HepG2 (cell line): Measurements from ENCODE around the gene STOML1. TPM values are rescaled to one million over a fixed set of nuclear protein-coding genes. Genes with fewer than 3 reads are reported as not detected.

Experiments used
- ATAC-seq: fragments of 200-7000 bp; cut with Tn5 transposase; 3 replicates; pipeline ENCODE4 v1.9.1; 2020; ENCODE audit warnings: mild to moderate bottlenecking, moderate library complexity
- BruUV-seq: library from RNA; stranded (reverse); fragments of 400-500 nt; replicated peaks from 2 replicates; lab custom pipeline; 2021; lab: Mats Ljungman, UMichigan
- CTCF ChIA-PET: fragments of 300-600 bp; formaldehyde crosslinking; extraction: SDS; loops from one replicate; lab custom pipeline; 2021; ENCODE audit warnings: low total read pairs, inconsistent platforms, low intra/inter-chr PET ratio; lab: Yijun Ruan, JAX
- POLR2A ChIA-PET: fragments of 350-600 bp; sonication (Branson Sonifier 250); formaldehyde crosslinking; loops from one replicate; lab custom pipeline; 2020; ENCODE audit warnings: antibody characterized with exemption, inconsistent platforms; lab: Yijun Ruan, JAX
- DNase-seq: peaks from one replicate; pipeline ENCODE4 v3.0.0-alpha.2; 2015; ENCODE audit warnings: low spot score
- FAIRE-seq: peaks from 3 replicates; lab custom pipeline; 2011; peaks lifted over from hg19 to GRCh38; lab: Jason Lieb, UNC
- H2AFZ ChIP-seq: one replicate; pipeline ENCODE4 v1.6.1; 2011; ENCODE audit warnings: low read length, inconsistent platforms
- H3K27ac ChIP-seq: fragments of 300-600 bp; 3 replicates; pipeline ENCODE4 v1.8.0; 2011; ENCODE audit warnings: mixed run types, mild to moderate bottlenecking, mixed read lengths, low read length, inconsistent platforms; ENCODE audit not compliant: insufficient read depth; ENCODE audit errors: extremely low read length
- H3K27me3 ChIP-seq, 2 experiments: fragments of 200-600 bp in 1 of 2; 2 replicates in 1 of 2; 3 replicates in 1 of 2; pipeline versions ENCODE4 v1.6.0 to v1.8.0; 2011; ENCODE audit warnings: low read length in 2 of 2, mild to moderate bottlenecking in 2 of 2, moderate library complexity in 2 of 2, inconsistent platforms in 1 of 2; ENCODE audit not compliant: insufficient read depth in 2 of 2, control insufficient read depth in 1 of 2
- H3K36me3 ChIP-seq, 2 experiments: fragments of 200-600 bp in 1 of 2; replicated peaks in 1 of 2; 2 replicates in 1 of 2; 3 replicates in 1 of 2; pipeline versions ENCODE4 v1.5.1 to v1.8.0; 2011; ENCODE audit warnings: low read length in 2 of 2, inconsistent platforms in 1 of 2; ENCODE audit not compliant: insufficient read depth in 2 of 2, control insufficient read depth in 1 of 2
- H3K4me1 ChIP-seq: 2 replicates; pipeline ENCODE4 v1.5.1; 2012; ENCODE audit warnings: low read length, inconsistent platforms; ENCODE audit not compliant: insufficient read depth
- H3K4me2 ChIP-seq: 2 replicates; pipeline ENCODE4 v1.6.0; 2011; ENCODE audit warnings: low read depth, low read length, inconsistent platforms
- H3K4me3 ChIP-seq, 3 experiments: fragments of 200-600 bp in 1 of 3; sonication (generic), shearing (Covaris generic) in 1 of 3; replicated peaks in 1 of 3; 2 replicates each; pipeline ENCODE4 v1.5.1; 2011 to 2016; ENCODE audit warnings: low read length in 3 of 3, inconsistent platforms in 2 of 3, low read depth in 2 of 3, mild to moderate bottlenecking in 2 of 3, control low read depth in 1 of 3, mixed read lengths in 1 of 3; ENCODE audit not compliant: insufficient read depth in 1 of 3
- H3K79me2 ChIP-seq: one replicate; pipeline ENCODE4 v1.6.1; 2011; ENCODE audit warnings: low read length, inconsistent platforms; ENCODE audit not compliant: insufficient read depth
- H3K9ac ChIP-seq: 2 replicates; pipeline ENCODE4 v1.6.0; 2011; ENCODE audit warnings: mild to moderate bottlenecking, low read depth, low read length, inconsistent platforms; ENCODE audit not compliant: insufficient read depth
- H3K9me3 ChIP-seq: 2 replicates; pipeline ENCODE4 v1.5.1; 2012; ENCODE audit warnings: mild to moderate bottlenecking, low read length
- H4K20me1 ChIP-seq: 2 replicates; pipeline ENCODE4 v1.6.0; 2011; ENCODE audit warnings: inconsistent platforms, mild to moderate bottlenecking, low read length, moderate library complexity; ENCODE audit not compliant: insufficient read depth
- PCBP2 ChIP-seq: fragments of 200-400 bp; formaldehyde crosslinking; optimal IDR thresholded peaks from 2 replicates; pipeline ENCODE3; 2018; ENCODE audit warnings: low read length, low read depth; ENCODE audit not compliant: poor library complexity, severe bottlenecking
- PHF20 ChIP-seq: sonication (generic); formaldehyde crosslinking; IDR thresholded peaks from 2 replicates; pipeline ENCODE4 v1.5.0; 2020; ENCODE audit warnings: mild to moderate bottlenecking, missing genetic modification reagents
- TEAD2 ChIP-seq: sonication (generic); formaldehyde crosslinking; IDR thresholded peaks from 2 replicates; pipeline ENCODE4 v1.9.0; 2021; ENCODE audit warnings: missing genetic modification reagents
- ZNF232 ChIP-seq: sonication (generic); formaldehyde crosslinking; IDR thresholded peaks from 2 replicates; pipeline ENCODE4 v1.4.0; 2020; ENCODE audit warnings: missing genetic modification reagents, borderline replicate concordance
- ZNF263 ChIP-seq: sonication (generic); formaldehyde crosslinking; IDR thresholded peaks from 2 replicates; pipeline ENCODE4 v1.4.0; 2020; ENCODE audit warnings: missing genetic modification reagents
- ZNF496 ChIP-seq: sonication (generic); formaldehyde crosslinking; IDR thresholded peaks from 2 replicates; pipeline ENCODE4 v1.8.1; 2023; ENCODE audit warnings: mild to moderate bottlenecking, moderate library complexity, missing genetic modification reagents; ENCODE audit not compliant: insufficient replicate concordance
- ZNF598 ChIP-seq: sonication (generic); formaldehyde crosslinking; IDR thresholded peaks from 2 replicates; pipeline ENCODE4 v1.5.1; 2020; ENCODE audit warnings: mild to moderate bottlenecking, missing genetic modification reagents, borderline replicate concordance
- ZNF841 ChIP-seq: sonication (generic); formaldehyde crosslinking; IDR thresholded peaks from 2 replicates; pipeline ENCODE4 v1.8.1; 2023; ENCODE audit warnings: missing genetic modification reagents, borderline replicate concordance
- WGBS: methylation state at CpG from one replicate; pipeline ENCODE4 v1.1.6; 2017; ENCODE audit warnings: low lambda C conversion rate; 5-methylcytosine and 5-hydroxymethylcytosine counted together
- in situ Hi-C: cut with HindIII; loops from 2 replicates; pipeline ENCODE4 v1.10.0; 2017; ENCODE audit warnings: low pct_unique_long_range_greater_than_20kb; ENCODE audit not compliant: extremely low pct_ligation_motif_present
- intact Hi-C: fragments of 100-400 bp; cut with micrococcal nuclease; formaldehyde crosslinking; loops from one replicate; pipeline ENCODE4 v1.10.0; 2022; ENCODE audit not compliant: unreplicated experiment
- polyA plus RNA-seq, 8 experiments: library from polyadenylated mRNA; depleted of rRNA in 3 of 8; stranded (reverse) in 7 of 8; unstranded in 1 of 8; fragments of >200 nt; fragmentation: Illumina TruSeq in 4 of 8; extraction: Trizol in 4 of 8; gene quantifications; 2 replicates each; pipeline versions ENCODE4 v1.2.1 to v1.2.3, GENCODE V29; 2011 to 2016; ENCODE audit warnings: low read depth in 4 of 8, missing spikeins in 1 of 8, mixed read lengths in 1 of 8; ENCODE audit not compliant: insufficient read depth in 1 of 8
- total RNA-seq, 5 experiments: library from RNA; depleted of rRNA; stranded (reverse); fragments of >200 nt; fragmentation: Illumina TruSeq; extraction: Trizol; gene quantifications; 2 replicates each; pipeline ENCODE4 v1.2.3, GENCODE V29; 2016; ENCODE audit warnings: low read depth in 1 of 5

STOML1 gene
- total and polyA plus RNA-seq, 2 of the 13 experiments (the other 11 are each of a cell fraction or from before 2014, with no cell fraction given), result 3.5 to 3.7 TPM

DNA sequence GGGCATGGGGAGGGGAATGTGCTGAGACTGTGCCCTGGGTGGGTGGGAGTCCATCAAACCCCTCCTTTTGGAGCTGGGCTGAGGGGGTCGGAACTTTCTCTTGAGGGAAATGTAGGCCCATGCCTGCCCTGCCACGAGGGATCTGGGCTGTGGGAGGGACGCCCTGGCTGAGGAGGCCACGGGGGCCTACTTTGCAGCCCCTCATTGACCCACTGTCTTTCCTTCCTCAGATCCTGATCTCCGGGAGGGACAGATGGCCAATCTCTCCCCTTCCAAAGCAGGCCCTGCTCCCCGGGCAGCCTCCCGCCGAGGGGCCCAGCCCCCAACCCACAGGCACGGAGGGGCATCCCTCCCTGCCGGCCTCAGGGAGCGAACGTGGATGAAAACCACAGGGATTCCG lies 40.5 kb downstream of the STOML1 start:
- DNase-seq (no peak), FAIRE-seq (no peak), ATAC-seq (peak; percentile 43)
- in situ Hi-C loops, result no loop called here
- intact Hi-C loops, result loop anchor here (1.0 kb wide), 1 partner anchor 13 kb away; no protein-coding TSS in a partner anchor
- Histone ChIP-seq H3K4me2 (peak overlapping the region; percentile 61), H3K9me3 (no peaks in the 10 kb centered on the region), H4K20me1 (no peaks in the 10 kb centered on the region), H3K9ac (peak overlapping the region; percentile 39; the same call in 1 of the 2 replicates), H3K4me1 (peaks cover 9% of the 10 kb centered on the region), H3K79me2 (no peaks in the 10 kb centered on the region), H3K27ac (no peak overlapping the region), H3K36me3 (no peaks in the 10 kb centered on the region), H3K4me3 (peak overlapping the region in 1 of 3 experiments; percentile 20; a peak in 2 of 6 replicates), H2AFZ (no peak overlapping the region), H3K27me3 (peaks cover 2 to 28% of the 10 kb centered on the region in 2 experiments; a peak in 4 of 5 replicates)
- WGBS, result 52% methylated on average over 11 of the region's 13 CpGs
- TF ChIP-seq PHF20 (CRISPR knock-in tag), result no peak
- no peak for TF ChIP-seq ZNF841
- TF ChIP-seq ZNF496 (CRISPR knock-in tag), result no peak
- TF ChIP-seq ZNF232, result 0 out of 2 replicates have a peak, but pooled peaks have one; percentile 2
- TF ChIP-seq ZNF598 (CRISPR knock-in tag), result no peak
- no peak for TF ChIP-seq ZNF263
- TF ChIP-seq TEAD2 (CRISPR knock-in tag), result no peak
- TF ChIP-seq PCBP2, result no peak
- ChIA-PET POLR2A (interaction anchor here (0.6 kb wide), 1 partner anchor 21 kb away, joined by 3 read pairs; no protein-coding TSS in a partner anchor), CTCF (interaction anchor here (1.1 to 2.1 kb wide), 2 partner anchors 9 to 12 kb away, joined by 3 to 41 read pairs; no protein-coding TSS in a partner anchor)
- BruUV-seq, result no TSS peak
